Measurements from ENCODE around the gene ABCA8.
"Not testable (repeated sequence)": the region's sequence is repeated elsewhere in the genome, so short reads cannot be mapped to it uniquely, and the experiment has no call there.

The ABCA8 gene, protein sequence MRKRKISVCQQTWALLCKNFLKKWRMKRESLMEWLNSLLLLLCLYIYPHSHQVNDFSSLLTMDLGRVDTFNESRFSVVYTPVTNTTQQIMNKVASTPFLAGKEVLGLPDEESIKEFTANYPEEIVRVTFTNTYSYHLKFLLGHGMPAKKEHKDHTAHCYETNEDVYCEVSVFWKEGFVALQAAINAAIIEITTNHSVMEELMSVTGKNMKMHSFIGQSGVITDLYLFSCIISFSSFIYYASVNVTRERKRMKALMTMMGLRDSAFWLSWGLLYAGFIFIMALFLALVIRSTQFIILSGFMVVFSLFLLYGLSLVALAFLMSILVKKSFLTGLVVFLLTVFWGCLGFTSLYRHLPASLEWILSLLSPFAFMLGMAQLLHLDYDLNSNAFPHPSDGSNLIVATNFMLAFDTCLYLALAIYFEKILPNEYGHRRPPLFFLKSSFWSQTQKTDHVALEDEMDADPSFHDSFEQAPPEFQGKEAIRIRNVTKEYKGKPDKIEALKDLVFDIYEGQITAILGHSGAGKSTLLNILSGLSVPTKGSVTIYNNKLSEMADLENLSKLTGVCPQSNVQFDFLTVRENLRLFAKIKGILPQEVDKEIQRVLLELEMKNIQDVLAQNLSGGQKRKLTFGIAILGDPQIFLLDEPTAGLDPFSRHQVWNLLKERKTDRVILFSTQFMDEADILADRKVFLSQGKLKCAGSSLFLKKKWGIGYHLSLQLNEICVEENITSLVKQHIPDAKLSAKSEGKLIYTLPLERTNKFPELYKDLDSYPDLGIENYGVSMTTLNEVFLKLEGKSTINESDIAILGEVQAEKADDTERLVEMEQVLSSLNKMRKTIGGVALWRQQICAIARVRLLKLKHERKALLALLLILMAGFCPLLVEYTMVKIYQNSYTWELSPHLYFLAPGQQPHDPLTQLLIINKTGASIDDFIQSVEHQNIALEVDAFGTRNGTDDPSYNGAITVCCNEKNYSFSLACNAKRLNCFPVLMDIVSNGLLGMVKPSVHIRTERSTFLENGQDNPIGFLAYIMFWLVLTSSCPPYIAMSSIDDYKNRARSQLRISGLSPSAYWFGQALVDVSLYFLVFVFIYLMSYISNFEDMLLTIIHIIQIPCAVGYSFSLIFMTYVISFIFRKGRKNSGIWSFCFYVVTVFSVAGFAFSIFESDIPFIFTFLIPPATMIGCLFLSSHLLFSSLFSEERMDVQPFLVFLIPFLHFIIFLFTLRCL (N-terminal part only)

DNA sequence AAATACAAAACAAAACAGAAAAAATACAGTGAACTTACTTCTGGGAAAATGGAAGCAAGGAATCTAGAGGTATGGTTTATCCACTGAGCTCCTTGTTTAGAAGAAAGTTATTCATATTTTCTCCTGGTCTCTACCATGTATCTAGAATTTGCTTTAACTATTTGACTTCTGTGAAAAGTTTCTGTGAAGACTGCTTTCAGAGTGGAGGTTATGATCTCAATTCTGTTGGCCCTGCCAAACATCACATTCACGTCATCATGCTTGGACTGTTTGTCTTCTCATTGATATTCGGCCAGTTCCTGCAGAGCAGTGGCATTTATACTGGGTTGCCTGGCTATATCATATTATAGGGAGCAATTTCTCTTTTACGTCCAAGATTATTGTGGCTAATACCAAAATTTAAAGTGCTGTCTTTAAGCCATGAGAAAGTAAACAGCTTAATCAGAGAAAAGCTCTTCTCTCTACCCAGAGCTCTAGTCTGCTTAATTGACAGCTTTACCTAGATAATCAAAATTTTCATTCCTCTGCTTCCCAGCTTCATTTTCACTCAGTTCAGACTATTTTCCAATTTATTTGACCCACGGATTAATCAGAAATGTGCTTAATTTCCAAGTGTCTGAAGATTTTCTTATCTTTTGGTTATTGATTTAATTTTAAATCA is at the start of gene ABCA8:
ABCA8 (minus strand) TSS at position 212 of the 661 bp plus-strand sequence. CDS start 13,358 bp downstream, outside the sequence.
- Histone ChIP-seq H3K4me1 (ENCODE audit: control insufficient read depth, insufficient read depth, low read length) (no peaks in the 10 kb centered on the region), H3K4me3 (ENCODE audit: low read depth, low read length) (no peak within 1 kb of the TSS)

DNA sequence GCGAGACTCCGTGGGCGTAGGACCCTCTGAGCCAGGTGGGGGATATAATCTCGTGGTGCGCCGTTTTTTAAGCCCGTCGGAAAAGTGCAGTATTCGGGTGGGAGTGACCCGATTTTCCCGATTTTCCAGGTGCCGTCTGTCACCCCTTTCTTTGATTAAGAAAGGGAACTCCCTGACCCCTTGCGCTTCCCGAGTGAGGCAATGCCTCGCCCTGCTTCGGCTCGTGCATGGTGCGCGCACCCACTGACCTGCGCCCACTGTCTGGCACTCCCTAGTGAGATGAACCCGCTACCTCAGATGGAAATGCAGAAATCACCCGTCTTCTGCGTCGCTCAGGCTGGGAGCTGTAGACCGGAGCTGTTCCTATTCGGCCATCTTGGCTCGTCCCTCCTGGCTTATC is 49.6 kb upstream of the ABCA8 start:
- H3K27ac ChIP-seq (ENCODE audit: extremely low read depth, low read depth, low read length); H3K36me3 ChIP-seq (ENCODE audit: control insufficient read depth in 2 of 2, insufficient read depth in 1 of 2, low read length in 2 of 2); H3K4me3 ChIP-seq (ENCODE audit: low read depth, low read length); CTCF ChIA-PET; H3K9me3 ChIP-seq (ENCODE audit: control insufficient read depth, insufficient read depth, low read depth, low read length); POLR2A ChIA-PET; H3K4me1 ChIP-seq (ENCODE audit: control insufficient read depth, insufficient read depth, low read length): not testable (repeated sequence)

More for the DNA sequence above, at the start of gene ABCA8:
- no peaks in the 10 kb centered on the region for H3K36me3 ChIP-seq (ENCODE audit: control insufficient read depth in 2 of 2, insufficient read depth in 1 of 2, low read length in 2 of 2)
- no peak within 1 kb of the TSS for H3K27ac ChIP-seq (ENCODE audit: extremely low read depth, low read depth, low read length)
- POLR2A ChIA-PET = no interaction called here
- CTCF ChIA-PET = interaction anchor here (0.7 kb wide), 1 partner anchor 36 kb away, joined by 3 read pairs; no protein-coding TSS in a partner anchor
- no peaks in the 10 kb centered on the region for H3K9me3 ChIP-seq (ENCODE audit: control insufficient read depth, insufficient read depth, low read depth, low read length)
- TF ChIP-seq, protein P1, sequence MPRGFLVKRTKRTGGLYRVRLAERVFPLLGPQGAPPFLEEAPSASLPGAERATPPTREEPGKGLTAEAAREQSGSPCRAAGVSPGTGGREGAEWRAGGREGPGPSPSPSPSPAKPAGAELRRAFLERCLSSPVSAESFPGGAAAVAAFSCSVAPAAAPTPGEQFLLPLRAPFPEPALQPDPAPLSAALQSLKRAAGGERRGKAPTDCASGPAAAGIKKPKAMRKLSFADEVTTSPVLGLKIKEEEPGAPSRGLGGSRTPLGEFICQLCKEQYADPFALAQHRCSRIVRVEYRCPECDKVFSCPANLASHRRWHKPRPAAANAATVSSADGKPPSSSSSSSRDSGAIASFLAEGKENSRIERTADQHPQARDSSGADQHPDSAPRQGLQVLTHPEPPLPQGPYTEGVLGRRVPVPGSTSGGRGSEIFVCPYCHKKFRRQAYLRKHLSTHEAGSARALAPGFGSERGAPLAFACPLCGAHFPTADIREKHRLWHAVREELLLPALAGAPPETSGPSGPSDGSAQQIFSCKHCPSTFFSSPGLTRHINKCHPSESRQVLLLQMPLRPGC (tag by site-specific recombination; IDR thresholded peaks at IDR 0.05) = no peak
- TF ChIP-seq, protein P2, sequence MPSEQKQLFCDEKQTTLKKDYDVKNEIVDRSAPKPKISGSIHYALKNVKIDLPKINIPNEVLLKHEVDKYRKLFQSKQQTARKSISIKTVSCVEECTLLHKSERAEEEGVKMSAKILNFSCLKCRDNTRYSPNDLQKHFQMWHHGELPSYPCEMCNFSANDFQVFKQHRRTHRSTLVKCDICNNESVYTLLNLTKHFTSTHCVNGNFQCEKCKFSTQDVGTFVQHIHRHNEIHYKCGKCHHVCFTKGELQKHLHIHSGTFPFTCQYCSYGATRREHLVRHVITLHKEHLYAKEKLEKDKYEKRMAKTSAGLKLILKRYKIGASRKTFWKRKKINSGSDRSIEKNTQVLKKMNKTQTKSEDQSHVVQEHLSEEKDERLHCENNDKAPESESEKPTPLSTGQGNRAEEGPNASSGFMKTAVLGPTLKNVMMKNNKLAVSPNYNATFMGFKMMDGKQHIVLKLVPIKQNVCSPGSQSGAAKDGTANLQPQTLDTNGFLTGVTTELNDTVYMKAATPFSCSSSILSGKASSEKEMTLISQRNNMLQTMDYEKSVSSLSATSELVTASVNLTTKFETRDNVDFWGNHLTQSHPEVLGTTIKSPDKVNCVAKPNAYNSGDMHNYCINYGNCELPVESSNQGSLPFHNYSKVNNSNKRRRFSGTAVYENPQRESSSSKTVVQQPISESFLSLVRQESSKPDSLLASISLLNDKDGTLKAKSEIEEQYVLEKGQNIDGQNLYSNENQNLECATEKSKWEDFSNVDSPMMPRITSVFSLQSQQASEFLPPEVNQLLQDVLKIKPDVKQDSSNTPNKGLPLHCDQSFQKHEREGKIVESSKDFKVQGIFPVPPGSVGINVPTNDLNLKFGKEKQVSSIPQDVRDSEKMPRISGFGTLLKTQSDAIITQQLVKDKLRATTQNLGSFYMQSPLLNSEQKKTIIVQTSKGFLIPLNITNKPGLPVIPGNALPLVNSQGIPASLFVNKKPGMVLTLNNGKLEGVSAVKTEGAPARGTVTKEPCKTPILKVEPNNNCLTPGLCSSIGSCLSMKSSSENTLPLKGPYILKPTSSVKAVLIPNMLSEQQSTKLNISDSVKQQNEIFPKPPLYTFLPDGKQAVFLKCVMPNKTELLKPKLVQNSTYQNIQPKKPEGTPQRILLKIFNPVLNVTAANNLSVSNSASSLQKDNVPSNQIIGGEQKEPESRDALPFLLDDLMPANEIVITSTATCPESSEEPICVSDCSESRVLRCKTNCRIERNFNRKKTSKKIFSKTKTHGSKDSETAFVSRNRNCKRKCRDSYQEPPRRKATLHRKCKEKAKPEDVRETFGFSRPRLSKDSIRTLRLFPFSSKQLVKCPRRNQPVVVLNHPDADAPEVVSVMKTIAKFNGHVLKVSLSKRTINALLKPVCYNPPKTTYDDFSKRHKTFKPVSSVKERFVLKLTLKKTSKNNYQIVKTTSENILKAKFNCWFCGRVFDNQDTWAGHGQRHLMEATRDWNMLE (tag by site-specific recombination; conservative IDR thresholded peaks at IDR 0.05; ENCODE audit: low read depth) = peak; percentile 22; the same call in 1 of the 2 replicates
- TF ChIP-seq ZBTB21 (tag by site-specific recombination; IDR thresholded peaks at IDR 0.05) (peak; percentile 74), ZNF626 (tag by site-specific recombination; IDR thresholded peaks at IDR 0.05) (no peak), ZNF335 (tag by site-specific recombination; conservative IDR thresholded peaks at IDR 0.05) (0 out of 2 replicates have a peak, but pooled peaks have one; percentile 22)
- TF ChIP-seq, protein P3, sequence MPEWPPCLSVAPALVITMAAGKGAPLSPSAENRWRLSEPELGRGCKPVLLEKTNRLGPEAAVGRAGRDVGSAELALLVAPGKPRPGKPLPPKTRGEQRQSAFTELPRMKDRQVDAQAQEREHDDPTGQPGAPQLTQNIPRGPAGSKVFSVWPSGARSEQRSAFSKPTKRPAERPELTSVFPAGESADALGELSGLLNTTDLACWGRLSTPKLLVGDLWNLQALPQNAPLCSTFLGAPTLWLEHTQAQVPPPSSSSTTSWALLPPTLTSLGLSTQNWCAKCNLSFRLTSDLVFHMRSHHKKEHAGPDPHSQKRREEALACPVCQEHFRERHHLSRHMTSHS (tag by site-specific recombination; IDR thresholded peaks at IDR 0.05) = no peak

DNA sequence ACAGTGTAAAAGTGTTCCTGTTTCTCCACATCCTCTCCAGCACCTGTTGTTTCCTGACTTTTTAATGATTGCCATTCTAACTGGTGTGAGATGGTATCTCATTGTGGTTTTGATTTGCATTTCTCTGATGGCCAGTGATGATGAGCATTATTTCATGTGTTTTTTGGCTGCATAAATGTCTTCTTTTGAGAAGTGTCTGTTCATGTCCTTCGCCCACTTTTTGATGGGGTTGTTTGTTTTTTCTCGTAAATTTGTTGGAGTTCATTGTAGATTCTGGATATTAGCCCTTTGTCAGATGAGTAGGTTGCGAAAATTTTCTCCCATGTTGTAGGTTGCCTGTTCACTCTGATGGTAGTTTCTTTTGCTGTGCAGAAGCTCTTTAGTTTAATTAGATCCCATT is 44.6 kb upstream of the ABCA8 start:
- H3K36me3 ChIP-seq (ENCODE audit: control insufficient read depth in 2 of 2, insufficient read depth in 1 of 2, low read length in 2 of 2); H3K27ac ChIP-seq (ENCODE audit: extremely low read depth, low read depth, low read length); CTCF ChIA-PET; H3K4me1 ChIP-seq (ENCODE audit: control insufficient read depth, insufficient read depth, low read length); H3K4me3 ChIP-seq (ENCODE audit: low read depth, low read length); POLR2A ChIA-PET; H3K9me3 ChIP-seq (ENCODE audit: control insufficient read depth, insufficient read depth, low read depth, low read length): not testable (repeated sequence)

All from HEK293 (cell line).